HepG2 (cell line): Measurements from ENCODE around the gene CHD9NB. TPM values are rescaled to one million over a fixed set of nuclear protein-coding genes. Genes with fewer than 3 reads are reported as not detected.
A peak's percentile ranks its signal among the peaks of the same experiment; 100 is the strongest.

ENCODE experiments used
- ELF1 ChIP-seq: sonication (generic); formaldehyde crosslinking; IDR thresholded peaks from 2 replicates; pipeline ENCODE4 v1.4.0; 2020; ENCODE audit warnings: missing genetic modification reagents
- GABPA ChIP-seq, 2 experiments: IDR thresholded peaks; 2 replicates each; pipeline ENCODE4 v1.6.1; 2011 to 2016; ENCODE audit warnings: low read depth in 2 of 2, low read length in 1 of 2, missing biosample characterization in 1 of 2, missing genetic modification characterization in 1 of 2
- GABPB1 ChIP-seq: IDR thresholded peaks from 2 replicates; pipeline ENCODE4 v1.6.1; 2016; ENCODE audit warnings: mild to moderate bottlenecking, missing genetic modification reagents, moderate library complexity, missing compliant biosample characterization
- GFI1 ChIP-seq: sonication (generic); formaldehyde crosslinking; IDR thresholded peaks from 2 replicates; pipeline ENCODE4 v1.5.0; 2020; ENCODE audit warnings: missing genetic modification reagents, mild to moderate bottlenecking, borderline replicate concordance
- IRF9 ChIP-seq: sonication (generic); formaldehyde crosslinking; IDR thresholded peaks from 2 replicates; pipeline ENCODE4 v1.8.0; 2022; ENCODE audit warnings: missing genetic modification reagents, mild to moderate bottlenecking, borderline replicate concordance
- MAF1 ChIP-seq: sonication (generic); formaldehyde crosslinking; IDR thresholded peaks from 2 replicates; pipeline ENCODE4 v1.5.0; 2020; ENCODE audit warnings: missing genetic modification reagents, borderline replicate concordance
- RFX1 ChIP-seq: fragments of 450-650 bp; IDR thresholded peaks from 2 replicates; pipeline ENCODE4 v1.6.1; 2017
- RNF2 ChIP-seq: fragments of 450-650 bp; conservative IDR thresholded peaks from 2 replicates; pipeline ENCODE4 v1.6.1; 2016; ENCODE audit warnings: low read depth
- SMC3 ChIP-seq: IDR thresholded peaks from 2 replicates; pipeline ENCODE4 v1.6.1; 2011; ENCODE audit warnings: low read length, improper control_type of control experiment
- ZFP90 ChIP-seq: sonication (generic); formaldehyde crosslinking; IDR thresholded peaks from 2 replicates; pipeline ENCODE4 v1.8.0; 2022; ENCODE audit warnings: missing genetic modification reagents, mild to moderate bottlenecking, inconsistent platforms, borderline replicate concordance
- ZMAT3 ChIP-seq: sonication (generic); formaldehyde crosslinking; conservative IDR thresholded peaks from 2 replicates; pipeline ENCODE4 v1.7.0; 2021; ENCODE audit warnings: missing genetic modification reagents
- ZNF382 ChIP-seq: sonication (generic); formaldehyde crosslinking; IDR thresholded peaks from 2 replicates; pipeline ENCODE4 v1.5.0; 2020; ENCODE audit warnings: missing genetic modification reagents, mild to moderate bottlenecking, borderline replicate concordance
- ZNF556 ChIP-seq: sonication (generic); formaldehyde crosslinking; IDR thresholded peaks from 2 replicates; pipeline ENCODE4 v1.4.0; 2020; ENCODE audit warnings: mild to moderate bottlenecking, missing genetic modification reagents, borderline replicate concordance
- ZNF616 ChIP-seq: sonication (generic); formaldehyde crosslinking; IDR thresholded peaks from 2 replicates; pipeline ENCODE4 v1.5.0; 2020; ENCODE audit warnings: low read depth, mild to moderate bottlenecking, missing genetic modification reagents
- ZNF777 ChIP-seq: sonication (generic); formaldehyde crosslinking; IDR thresholded peaks from 2 replicates; pipeline ENCODE4 v1.4.0; 2020; ENCODE audit warnings: missing genetic modification reagents
- ZSCAN12 ChIP-seq: sonication (generic); formaldehyde crosslinking; IDR thresholded peaks from 2 replicates; pipeline ENCODE4 v1.9.0; 2021; ENCODE audit warnings: mild to moderate bottlenecking, missing genetic modification reagents
- polyA plus RNA-seq, 8 experiments: library from polyadenylated mRNA; depleted of rRNA in 3 of 8; stranded (reverse) in 7 of 8; unstranded in 1 of 8; fragments of >200 nt; fragmentation: Illumina TruSeq in 4 of 8; extraction: Trizol in 4 of 8; gene quantifications; 2 replicates each; pipeline versions ENCODE4 v1.2.1 to v1.2.3, GENCODE V29; 2011 to 2016; ENCODE audit warnings: low read depth in 4 of 8, missing spikeins in 1 of 8, mixed read lengths in 1 of 8; ENCODE audit not compliant: insufficient read depth in 1 of 8
- total RNA-seq, 5 experiments: library from RNA; depleted of rRNA; stranded (reverse); fragments of >200 nt; fragmentation: Illumina TruSeq; extraction: Trizol; gene quantifications; 2 replicates each; pipeline ENCODE4 v1.2.3, GENCODE V29; 2016; ENCODE audit warnings: low read depth in 1 of 5
- TF ChIP-seq, protein P1 (sequence below): sonication (generic); formaldehyde crosslinking; IDR thresholded peaks from 2 replicates; pipeline ENCODE4 v1.9.0; 2022; ENCODE audit warnings: missing genetic modification reagents, mild to moderate bottlenecking, borderline replicate concordance
- TF ChIP-seq, protein P2 (sequence below): sonication (generic); formaldehyde crosslinking; IDR thresholded peaks from 2 replicates; pipeline ENCODE4 v1.5.0; 2020; ENCODE audit warnings: missing genetic modification reagents
- TF ChIP-seq, protein P3 (sequence below): sonication (generic); formaldehyde crosslinking; IDR thresholded peaks from 2 replicates; pipeline ENCODE4 v1.5.1; 2020; ENCODE audit warnings: mild to moderate bottlenecking, missing genetic modification reagents, moderate library complexity
- TF ChIP-seq, protein P4 (sequence below): sonication (generic); formaldehyde crosslinking; IDR thresholded peaks from 2 replicates; pipeline ENCODE4 v1.4.0; 2020; ENCODE audit warnings: mild to moderate bottlenecking, missing genetic modification reagents

Gene CHD9NB
- total and polyA plus RNA-seq, 2 of the 13 experiments (the other 11 are each of a cell fraction or from before 2014, with no cell fraction given) = 0.17 to 0.18 TPM

GRCh38 chr16:53055541-53056391 is 3.1 kb upstream of the CHD9NB start (continued):
- TF ChIP-seq, protein P1, sequence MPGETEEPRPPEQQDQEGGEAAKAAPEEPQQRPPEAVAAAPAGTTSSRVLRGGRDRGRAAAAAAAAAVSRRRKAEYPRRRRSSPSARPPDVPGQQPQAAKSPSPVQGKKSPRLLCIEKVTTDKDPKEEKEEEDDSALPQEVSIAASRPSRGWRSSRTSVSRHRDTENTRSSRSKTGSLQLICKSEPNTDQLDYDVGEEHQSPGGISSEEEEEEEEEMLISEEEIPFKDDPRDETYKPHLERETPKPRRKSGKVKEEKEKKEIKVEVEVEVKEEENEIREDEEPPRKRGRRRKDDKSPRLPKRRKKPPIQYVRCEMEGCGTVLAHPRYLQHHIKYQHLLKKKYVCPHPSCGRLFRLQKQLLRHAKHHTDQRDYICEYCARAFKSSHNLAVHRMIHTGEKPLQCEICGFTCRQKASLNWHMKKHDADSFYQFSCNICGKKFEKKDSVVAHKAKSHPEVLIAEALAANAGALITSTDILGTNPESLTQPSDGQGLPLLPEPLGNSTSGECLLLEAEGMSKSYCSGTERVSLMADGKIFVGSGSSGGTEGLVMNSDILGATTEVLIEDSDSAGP (CRISPR knock-in tag) = no peak
- TF ChIP-seq ZNF616 (CRISPR knock-in tag) (no peak), SMC3 (peak; percentile 4; the same call in 1 of the 2 replicates), ZNF382 (CRISPR knock-in tag) (no peak), ZFP90 (CRISPR knock-in tag) (no peak), GABPA (IDR thresholded peaks at IDR 0.05; ENCODE audit: low read depth, low read length) (no peak), GABPA (CRISPR knock-in tag; IDR thresholded peaks at IDR 0.05; ENCODE audit: low read depth) (no peak), IRF9 (no peak), ELF1 (CRISPR knock-in tag) (peak; percentile 12; the same call in 1 of the 2 replicates), ZNF556 (CRISPR knock-in tag) (no peak), ZMAT3 (CRISPR knock-in tag) (no peak), RFX1 (no peak), GABPB1 (no peak), RNF2 (no peak), GFI1 (CRISPR knock-in tag) (no peak), ZSCAN12 (no peak), MAF1 (CRISPR knock-in tag) (no peak), ZNF777 (no peak)
- TF ChIP-seq, protein P2, sequence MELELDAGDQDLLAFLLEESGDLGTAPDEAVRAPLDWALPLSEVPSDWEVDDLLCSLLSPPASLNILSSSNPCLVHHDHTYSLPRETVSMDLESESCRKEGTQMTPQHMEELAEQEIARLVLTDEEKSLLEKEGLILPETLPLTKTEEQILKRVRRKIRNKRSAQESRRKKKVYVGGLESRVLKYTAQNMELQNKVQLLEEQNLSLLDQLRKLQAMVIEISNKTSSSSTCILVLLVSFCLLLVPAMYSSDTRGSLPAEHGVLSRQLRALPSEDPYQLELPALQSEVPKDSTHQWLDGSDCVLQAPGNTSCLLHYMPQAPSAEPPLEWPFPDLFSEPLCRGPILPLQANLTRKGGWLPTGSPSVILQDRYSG (CRISPR knock-in tag) = no peak; the same call in 1 of the 2 replicates
- TF ChIP-seq, protein P3, sequence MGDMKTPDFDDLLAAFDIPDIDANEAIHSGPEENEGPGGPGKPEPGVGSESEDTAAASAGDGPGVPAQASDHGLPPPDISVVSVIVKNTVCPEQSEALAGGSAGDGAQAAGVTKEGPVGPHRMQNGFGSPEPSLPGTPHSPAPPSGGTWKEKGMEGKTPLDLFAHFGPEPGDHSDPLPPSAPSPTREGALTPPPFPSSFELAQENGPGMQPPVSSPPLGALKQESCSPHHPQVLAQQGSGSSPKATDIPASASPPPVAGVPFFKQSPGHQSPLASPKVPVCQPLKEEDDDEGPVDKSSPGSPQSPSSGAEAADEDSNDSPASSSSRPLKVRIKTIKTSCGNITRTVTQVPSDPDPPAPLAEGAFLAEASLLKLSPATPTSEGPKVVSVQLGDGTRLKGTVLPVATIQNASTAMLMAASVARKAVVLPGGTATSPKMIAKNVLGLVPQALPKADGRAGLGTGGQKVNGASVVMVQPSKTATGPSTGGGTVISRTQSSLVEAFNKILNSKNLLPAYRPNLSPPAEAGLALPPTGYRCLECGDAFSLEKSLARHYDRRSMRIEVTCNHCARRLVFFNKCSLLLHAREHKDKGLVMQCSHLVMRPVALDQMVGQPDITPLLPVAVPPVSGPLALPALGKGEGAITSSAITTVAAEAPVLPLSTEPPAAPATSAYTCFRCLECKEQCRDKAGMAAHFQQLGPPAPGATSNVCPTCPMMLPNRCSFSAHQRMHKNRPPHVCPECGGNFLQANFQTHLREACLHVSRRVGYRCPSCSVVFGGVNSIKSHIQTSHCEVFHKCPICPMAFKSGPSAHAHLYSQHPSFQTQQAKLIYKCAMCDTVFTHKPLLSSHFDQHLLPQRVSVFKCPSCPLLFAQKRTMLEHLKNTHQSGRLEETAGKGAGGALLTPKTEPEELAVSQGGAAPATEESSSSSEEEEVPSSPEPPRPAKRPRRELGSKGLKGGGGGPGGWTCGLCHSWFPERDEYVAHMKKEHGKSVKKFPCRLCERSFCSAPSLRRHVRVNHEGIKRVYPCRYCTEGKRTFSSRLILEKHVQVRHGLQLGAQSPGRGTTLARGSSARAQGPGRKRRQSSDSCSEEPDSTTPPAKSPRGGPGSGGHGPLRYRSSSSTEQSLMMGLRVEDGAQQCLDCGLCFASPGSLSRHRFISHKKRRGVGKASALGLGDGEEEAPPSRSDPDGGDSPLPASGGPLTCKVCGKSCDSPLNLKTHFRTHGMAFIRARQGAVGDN (CRISPR knock-in tag) = no peak
- TF ChIP-seq, protein P4, sequence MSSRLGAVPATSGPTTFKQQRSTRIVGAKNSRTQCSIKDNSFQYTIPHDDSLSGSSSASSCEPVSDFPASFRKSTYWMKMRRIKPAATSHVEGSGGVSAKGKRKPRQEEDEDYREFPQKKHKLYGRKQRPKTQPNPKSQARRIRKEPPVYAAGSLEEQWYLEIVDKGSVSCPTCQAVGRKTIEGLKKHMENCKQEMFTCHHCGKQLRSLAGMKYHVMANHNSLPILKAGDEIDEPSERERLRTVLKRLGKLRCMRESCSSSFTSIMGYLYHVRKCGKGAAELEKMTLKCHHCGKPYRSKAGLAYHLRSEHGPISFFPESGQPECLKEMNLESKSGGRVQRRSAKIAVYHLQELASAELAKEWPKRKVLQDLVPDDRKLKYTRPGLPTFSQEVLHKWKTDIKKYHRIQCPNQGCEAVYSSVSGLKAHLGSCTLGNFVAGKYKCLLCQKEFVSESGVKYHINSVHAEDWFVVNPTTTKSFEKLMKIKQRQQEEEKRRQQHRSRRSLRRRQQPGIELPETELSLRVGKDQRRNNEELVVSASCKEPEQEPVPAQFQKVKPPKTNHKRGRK (CRISPR knock-in tag) = no peak
